Pancreas (tissue), 10 donors: Measurements from ENCODE around the gene EPHA3. TPM values are rescaled to one million over a fixed set of nuclear protein-coding genes. Genes with fewer than 3 reads are reported as not detected.

Experiments used
- ATAC-seq, 4 donors: fragments of 200-7000 bp; cut with Tn5 transposase; one replicate each; pipeline versions ENCODE4 v1.8.0 to v1.9.1; 2020; ENCODE audit warnings: mild to moderate bottlenecking in 4 of 4, moderate library complexity in 4 of 4
- DNase-seq, 6 donors: peaks; one replicate each; pipeline ENCODE4 v3.0.0-alpha.2; 2020
- FAIRE-seq: peaks from 2 replicates; lab custom pipeline; 2012; peaks lifted over from hg19 to GRCh38; lab: Jason Lieb, UNC
- H3K27ac ChIP-seq, 4 donors: fragments of 200-600 bp; sonication (generic); 1 replicate in 3 of 4; 2 replicates in 1 of 4; pipeline versions ENCODE4 v1.5.0 to v1.8.0; 2020
- H3K27me3 ChIP-seq, 4 donors: fragments of 200-600 bp; one replicate each; pipeline ENCODE4 v1.8.0; 2021
- H3K36me3 ChIP-seq, 3 donors: fragments of 200-600 bp; sonication (generic) in 1 of 3; one replicate each; pipeline versions ENCODE4 v1.5.0 to v1.8.0; 2020 to 2021
- H3K4me1 ChIP-seq, 3 donors: fragments of 200-600 bp; one replicate each; pipeline ENCODE4 v1.8.0; 2021
- H3K4me3 ChIP-seq, 4 donors: fragments of 200-600 bp; sonication (generic) in 2 of 4; one replicate each; pipeline versions ENCODE4 v1.5.0 to v1.8.0; 2020 to 2021
- H3K9me3 ChIP-seq, 4 donors: fragments of 200-600 bp; one replicate each; pipeline ENCODE4 v1.8.0; 2021
- CTCF ChIP-seq, 4 donors: fragments of 200-600 bp; sonication (generic) in 3 of 4; IDR thresholded peaks; one replicate each; pipeline versions ENCODE4 v1.5.0 to v1.8.0; 2021; ENCODE audit warnings: antibody characterized with exemption in 4 of 4
- WGBS, 2 donors: extraction: QIAGEN DNeasy Blood & Tissue Kit; methylation state at CpG; one replicate each; pipeline ENCODE4 v1.1.7; 2013; 5-methylcytosine and 5-hydroxymethylcytosine counted together
- intact Hi-C, 3 donors: fragments of 100-400 bp; cut with DNase I; formaldehyde crosslinking; loops; one replicate each; pipeline versions ENCODE4 v1.11.1 to v1.14.2; 2022
- polyA plus RNA-seq, 2 donors: library from polyadenylated mRNA; stranded (reverse); fragments of 200-250 nt; gene quantifications; one replicate each; pipeline ENCODE4 v1.2.3, GENCODE V29; 2013
- total RNA-seq, 6 donors: library from RNA; stranded (reverse); fragmentation: NEBNext Ultra II Directional in 4 of 6; extraction: Animal tissue kit (Norgen Biotek cat#: 25700) in 4 of 6; gene quantifications; one replicate each; pipeline versions ENCODE4 v1.2.1 to v1.2.4, GENCODE V29; 2021 to 2023
- donor health status: healthy with polysubstance abuse.
- donor health status: DM: no; HTN: no; CAD: no; lungs with moderate emphysema.
- donor health status: DM: no; HTN: no; CAD: no.
- donor health status: control.
- donor health status: control.
- donor health status: Bipolar disorder and iron deficiency.
- donor health status: DM: yes; HTN: yes; CAD: no.
- donor health status: DM: no; HTN: no; CAD: no.
- donor health status: DM: no; HTN: no; CAD: no.
- donor health status: DM: yes; HTN: yes; CAD: no.

EPHA3 gene
- total and polyA plus RNA-seq, 8 donors, result 0.27 to 7.7 (median 0.80) TPM

GRCh38 chr3:89411201-89411600, 303.8 kb downstream of the EPHA3 start:
- Histone ChIP-seq H3K27me3 (no peaks in the 10 kb centered on the region), H3K4me1 (no peaks in the 10 kb centered on the region), H3K27ac (no peak overlapping the region), H3K4me3 (no peak overlapping the region), H3K36me3 (no peaks in the 10 kb centered on the region), H3K9me3 (no peaks in the 10 kb centered on the region)
- WGBS, 2 donors, result 52% methylated on average over 3 of the region's 3 CpGs
- DNase-seq (no peak), ATAC-seq (no peak), FAIRE-seq (no peak)
- no peak for TF ChIP-seq CTCF (IDR thresholded peaks at IDR 0.05)
- intact Hi-C loops, result no loop called here

GRCh38 chr3:89414270-89414669, 306.8 kb downstream of the EPHA3 start:
- ATAC-seq, result no peak
- Histone ChIP-seq H3K9me3 (no peaks in the 10 kb centered on the region), H3K27me3 (no peaks in the 10 kb centered on the region), H3K4me1 (no peaks in the 10 kb centered on the region), H3K36me3 (no peaks in the 10 kb centered on the region), H3K4me3 (no peak overlapping the region), H3K27ac (no peak overlapping the region)
- intact Hi-C loops, result no loop called here
- WGBS, 2 donors, result 63 to 72% methylated on average over 4 of the region's 4 CpGs
- no peak for TF ChIP-seq CTCF (IDR thresholded peaks at IDR 0.05)
- no peak for FAIRE-seq
- DNase-seq, result no peak

GRCh38 chr3:89419647-89420241, 312.3 kb downstream of the EPHA3 start:
- WGBS, 2 donors, result 71% methylated on average over 3 of the region's 3 CpGs
- TF ChIP-seq CTCF (IDR thresholded peaks at IDR 0.05), result no peak
- DNase-seq (no peak), ATAC-seq (no peak), FAIRE-seq (no peak)
- Histone ChIP-seq H3K4me1 (no peaks in the 10 kb centered on the region), H3K27ac (no peak overlapping the region), H3K27me3 (no peaks in the 10 kb centered on the region), H3K9me3 (no peaks in the 10 kb centered on the region), H3K4me3 (no peak overlapping the region), H3K36me3 (no peaks in the 10 kb centered on the region)
- intact Hi-C loops, result no loop called here

- TF ChIP-seq CTCF (IDR thresholded peaks at IDR 0.05), result no peak
- H3K9me3 ChIP-seq, result no peaks in the 10 kb centered on the region
- 81 to 83% methylated on average over 5 of the region's 5 CpGs for WGBS, 2 donors
- no peaks in the 10 kb centered on the region for H3K4me1 ChIP-seq
- H3K27me3 ChIP-seq, result peaks cover 0 to 4% (median 0%) of the 10 kb centered on the region in 4 donors
- FAIRE-seq (no peak), ATAC-seq (no peak), DNase-seq (no peak)
- H3K4me3 ChIP-seq, result no peak overlapping the region
- intact Hi-C loops, result no loop called here
- no peak overlapping the region for H3K27ac ChIP-seq
- H3K36me3 ChIP-seq, result no peaks in the 10 kb centered on the region
Measured at GRCh38 chr3:89426060-89426459, 318.6 kb downstream of the EPHA3 start.

- no peak for DNase-seq
- Histone ChIP-seq H3K27ac (no peak overlapping the region), H3K27me3 (peaks cover 0 to 4% (median 0%) of the 10 kb centered on the region in 4 donors), H3K4me3 (no peak overlapping the region), H3K36me3 (no peaks in the 10 kb centered on the region), H3K4me1 (no peaks in the 10 kb centered on the region), H3K9me3 (no peaks in the 10 kb centered on the region)
- intact Hi-C loops, result no loop called here
- no peak for TF ChIP-seq CTCF (IDR thresholded peaks at IDR 0.05)
- ATAC-seq, result no peak
- FAIRE-seq, result no peak
- WGBS, 2 donors, result 81 to 83% methylated on average over 7 of the region's 7 CpGs
Measured at GRCh38 chr3:89434621-89435380, 327.4 kb downstream of the EPHA3 start.
